Astrocyte (in vitro differentiated cells and primary cell): ENCODE results near the gene NKX1-1. TPM values are rescaled to one million over a fixed set of nuclear protein-coding genes. Genes with fewer than 3 reads are reported as not detected.

Experiments used
- DNase-seq: peaks from one replicate; pipeline ENCODE4 v3.0.0-alpha.2; 2010; ENCODE audit warnings: low read depth
- FAIRE-seq: peaks from 2 replicates; lab custom pipeline; 2011; peaks lifted over from hg19 to GRCh38; lab: Jason Lieb, UNC
- H2AFZ ChIP-seq: 2 replicates; pipeline ENCODE4 v1.6.0; 2012; ENCODE audit warnings: low read depth, low read length, inconsistent platforms
- H3K27ac ChIP-seq: 2 replicates; pipeline ENCODE4 v1.5.1; 2011; ENCODE audit warnings: low read depth, low read length, inconsistent platforms
- H3K27me3 ChIP-seq: 2 replicates; pipeline ENCODE4 v1.6.0; 2011; ENCODE audit warnings: low read length, inconsistent platforms; ENCODE audit not compliant: insufficient read depth
- H3K36me3 ChIP-seq: 2 replicates; pipeline ENCODE4 v1.5.1; 2011; ENCODE audit warnings: low read length, inconsistent platforms; ENCODE audit not compliant: insufficient read depth
- H3K4me1 ChIP-seq: 2 replicates; pipeline ENCODE4 v1.5.1; 2011; ENCODE audit warnings: low read length, inconsistent platforms; ENCODE audit not compliant: insufficient read depth
- H3K4me2 ChIP-seq: 2 replicates; pipeline ENCODE4 v1.6.0; 2012; ENCODE audit warnings: low read length, inconsistent platforms
- H3K4me3 ChIP-seq: 2 replicates; pipeline ENCODE4 v1.5.1; 2011; ENCODE audit warnings: low read depth, mild to moderate bottlenecking, low read length, inconsistent platforms; ENCODE audit not compliant: insufficient read depth
- H3K79me2 ChIP-seq: 2 replicates; pipeline ENCODE4 v1.6.0; 2012; ENCODE audit warnings: mild to moderate bottlenecking, low read length, inconsistent platforms; ENCODE audit not compliant: insufficient read depth
- H3K9ac ChIP-seq: 2 replicates; pipeline ENCODE4 v1.6.0; 2012; ENCODE audit warnings: mild to moderate bottlenecking, low read length, inconsistent platforms
- H3K9me3 ChIP-seq: 2 replicates; pipeline ENCODE4 v1.5.1; 2012; ENCODE audit warnings: low read depth, mild to moderate bottlenecking, low read length, inconsistent platforms; ENCODE audit not compliant: insufficient read depth
- H4K20me1 ChIP-seq: 2 replicates; pipeline ENCODE4 v1.6.0; 2012; ENCODE audit warnings: low read length, inconsistent platforms; ENCODE audit not compliant: insufficient read depth
- H3K27ac Mint-ChIP-seq: one replicate; pipeline ENCODE4 v1.8.0; 2021; ENCODE audit warnings: mild to moderate bottlenecking, mixed read lengths; ENCODE audit not compliant: unreplicated experiment
- H3K27me3 Mint-ChIP-seq: one replicate; pipeline ENCODE4 v1.8.0; 2021; ENCODE audit warnings: low read depth, mixed read lengths; ENCODE audit not compliant: unreplicated experiment
- H3K36me3 Mint-ChIP-seq: one replicate; pipeline ENCODE4 v1.8.0; 2021; ENCODE audit warnings: low read depth, mixed read lengths; ENCODE audit not compliant: unreplicated experiment
- H3K4me1 Mint-ChIP-seq: one replicate; pipeline ENCODE4 v1.8.0; 2021; ENCODE audit warnings: low read depth, mixed read lengths; ENCODE audit not compliant: unreplicated experiment
- H3K4me3 Mint-ChIP-seq: one replicate; pipeline ENCODE4 v1.8.0; 2021; ENCODE audit warnings: mild to moderate bottlenecking, moderate library complexity, mixed read lengths; ENCODE audit not compliant: unreplicated experiment
- H3K9me3 Mint-ChIP-seq: one replicate; pipeline ENCODE4 v1.8.0; 2021; ENCODE audit warnings: mild to moderate bottlenecking, mixed read lengths; ENCODE audit not compliant: unreplicated experiment
- EZH2 ChIP-seq: IDR thresholded peaks from 2 replicates; pipeline ENCODE4 v1.6.1; 2012; ENCODE audit warnings: mild to moderate bottlenecking, low read length, inconsistent platforms; ENCODE audit not compliant: insufficient read depth
- total RNA-seq: library from RNA; stranded (reverse); gene quantifications from 2 replicates; pipeline ENCODE4 v1.2.1, GENCODE V29; 2021
- TF ChIP-seq, protein P1 (sequence below): IDR thresholded peaks from 2 replicates; pipeline ENCODE4 v1.5.1; 2011; ENCODE audit warnings: low read depth, mild to moderate bottlenecking, inconsistent platforms, low read length, moderate library complexity; ENCODE audit not compliant: insufficient read depth

The NKX1-1 gene
- total RNA-seq, 1 donor from 2014 or later = not detected

GRCh38 chr4:1403591-1404572 lies 2.4 kb downstream of the NKX1-1 start:
- H3K4me2 ChIP-seq = no peak overlapping the region
- Mint-ChIP-seq H3K36me3 (peaks cover 2% of the 10 kb centered on the region), H3K27ac (no peak overlapping the region), H3K9me3 (peaks cover 11% of the 10 kb centered on the region), H3K4me1 (no peaks in the 10 kb centered on the region), H3K27me3 (peaks cover 36% of the 10 kb centered on the region), H3K4me3 (no peak overlapping the region)
- TF ChIP-seq, protein P1, sequence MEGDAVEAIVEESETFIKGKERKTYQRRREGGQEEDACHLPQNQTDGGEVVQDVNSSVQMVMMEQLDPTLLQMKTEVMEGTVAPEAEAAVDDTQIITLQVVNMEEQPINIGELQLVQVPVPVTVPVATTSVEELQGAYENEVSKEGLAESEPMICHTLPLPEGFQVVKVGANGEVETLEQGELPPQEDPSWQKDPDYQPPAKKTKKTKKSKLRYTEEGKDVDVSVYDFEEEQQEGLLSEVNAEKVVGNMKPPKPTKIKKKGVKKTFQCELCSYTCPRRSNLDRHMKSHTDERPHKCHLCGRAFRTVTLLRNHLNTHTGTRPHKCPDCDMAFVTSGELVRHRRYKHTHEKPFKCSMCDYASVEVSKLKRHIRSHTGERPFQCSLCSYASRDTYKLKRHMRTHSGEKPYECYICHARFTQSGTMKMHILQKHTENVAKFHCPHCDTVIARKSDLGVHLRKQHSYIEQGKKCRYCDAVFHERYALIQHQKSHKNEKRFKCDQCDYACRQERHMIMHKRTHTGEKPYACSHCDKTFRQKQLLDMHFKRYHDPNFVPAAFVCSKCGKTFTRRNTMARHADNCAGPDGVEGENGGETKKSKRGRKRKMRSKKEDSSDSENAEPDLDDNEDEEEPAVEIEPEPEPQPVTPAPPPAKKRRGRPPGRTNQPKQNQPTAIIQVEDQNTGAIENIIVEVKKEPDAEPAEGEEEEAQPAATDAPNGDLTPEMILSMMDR = no peak
- TF ChIP-seq EZH2 = peak; percentile 85
- no peaks in the 10 kb centered on the region for H3K4me1 ChIP-seq
- no peak for FAIRE-seq
- H3K27ac ChIP-seq = no peak overlapping the region
- H3K79me2 ChIP-seq = no peaks in the 10 kb centered on the region
- DNase-seq = no peak
- no peak overlapping the region for H3K9ac ChIP-seq
- H2AFZ ChIP-seq = no peak overlapping the region
- H3K36me3 ChIP-seq = no peaks in the 10 kb centered on the region
- no peak overlapping the region for H3K4me3 ChIP-seq
- no peaks in the 10 kb centered on the region for H4K20me1 ChIP-seq
- peaks cover 47% of the 10 kb centered on the region for H3K27me3 ChIP-seq
- peaks cover 2% of the 10 kb centered on the region for H3K9me3 ChIP-seq

GRCh38 chr4:1403177-1403583 lies 3.1 kb downstream of the NKX1-1 start:
- FAIRE-seq = no peak
- Histone ChIP-seq H3K9ac (no peak overlapping the region), H3K27ac (no peak overlapping the region), H3K27me3 (peaks cover 40% of the 10 kb centered on the region), H3K4me2 (no peak overlapping the region), H3K36me3 (no peaks in the 10 kb centered on the region), H2AFZ (no peak overlapping the region), H3K4me1 (no peaks in the 10 kb centered on the region), H3K4me3 (no peak overlapping the region), H4K20me1 (no peaks in the 10 kb centered on the region), H3K9me3 (peaks cover 6% of the 10 kb centered on the region), H3K79me2 (no peaks in the 10 kb centered on the region)
- no peak overlapping the region for H3K4me3 Mint-ChIP-seq
- peaks cover 30% of the 10 kb centered on the region for H3K27me3 Mint-ChIP-seq
- H3K27ac Mint-ChIP-seq = no peak overlapping the region
- DNase-seq = no peak
- TF ChIP-seq, protein P1 = no peak
- TF ChIP-seq EZH2 = no peak
- H3K9me3 Mint-ChIP-seq = peaks cover 13% of the 10 kb centered on the region
- H3K4me1 Mint-ChIP-seq = no peaks in the 10 kb centered on the region
- H3K36me3 Mint-ChIP-seq = peaks cover 2% of the 10 kb centered on the region
